Liver (tissue), 5 donors: ENCODE measurements around the gene MEP1B. TPM values are rescaled to one million over a fixed set of nuclear protein-coding genes. Genes with fewer than 3 reads are reported as not detected.
A peak's percentile ranks its signal among the peaks of the same experiment; 100 is the strongest.

Experiments used
- polyA plus RNA-seq, 2 donors: library from polyadenylated mRNA; stranded (reverse) in 1 of 2; unstranded in 1 of 2; fragments of 200-250 nt in 1 of 2; fragments of >200 nt in 1 of 2; fragmentation: Nextera tagmentation in 1 of 2; extraction: Ambion mirVana in 1 of 2; gene quantifications; one replicate each; pipeline versions ENCODE4 v1.2.1 to v1.2.3, GENCODE V29; 2013 to 2015
- small RNA-seq: library from RNA; depleted of rRNA; stranded (forward); fragments of <200 nt; gene quantifications from one replicate; pipeline ENCODE3, GENCODE V24; 2014
- total RNA-seq, 2 donors: library from RNA; depleted of rRNA; stranded (reverse); fragments of >200 nt; gene quantifications; one replicate each; pipeline ENCODE4 v1.2.3, GENCODE V29; 2014
- donor health status: healthy.
- donor health status: healthy.
- donor health status: healthy.

Gene MEP1B
- total and polyA plus RNA-seq, 4 donors, result 0.08 to 0.11 (median 0.09) TPM; not detected in 1

Small RNA genes within 50 kb of the gene (small RNA-seq; reads per million reads assigned to genes)
- gene RF00019 (not detected), gene RNA5SP453 (0.22 reads per million, percentile 7 among the genes with 10 or more reads in this experiment)

Other genes starting within 250 kb of the MEP1B start
- 10 to 100 TPM; 38.8 to 46.1 TPM for gene TRAPPC8, start 246.9 kb upstream of the MEP1B start, total RNA-seq
- 10 to 100 TPM; 12.2 to 20.2 TPM for gene TRAPPC8, start 246.9 kb upstream of the MEP1B start, polyA plus RNA-seq
- 1 to 10 TPM; 3.3 to 3.8 TPM for gene RNF125, start 171.2 kb upstream of the MEP1B start, total RNA-seq
- 1 to 10 TPM; 1.6 to 5.7 TPM for gene RNF125, start 171.2 kb upstream of the MEP1B start, polyA plus RNA-seq
- gene RNF138, start 98.2 kb upstream of the MEP1B start, total RNA-seq, result 10 to 100 TPM; 13.0 to 24.7 TPM
- 10 to 100 TPM in 1 of 2 donors, 1 to 10 TPM in 1; 6.9 to 11.7 TPM for gene RNF138, start 98.2 kb upstream of the MEP1B start, polyA plus RNA-seq